ENCODE measurements around the gene BRICD5. TPM values are rescaled to one million over a fixed set of nuclear protein-coding genes. Genes with fewer than 3 reads are reported as not detected.

The BRICD5 gene
- total and polyA plus RNA-seq, 2 of the 4 experiments (the other 2 are of a cell fraction): 0.18 to 0.94 TPM

GRCh38 chr16:2229091-2229490, 18.4 kb upstream of the BRICD5 start:
- H4K20me1 ChIP-seq (ENCODE audit: insufficient read depth, low read length): peaks cover 24% of the 10 kb centered on the region
- no peak overlapping the region for H2AK5ac ChIP-seq (ENCODE audit: low read depth, low read length)
- H3K4ac ChIP-seq (ENCODE audit: low read depth, low read length): no peak overlapping the region
- H2AK9ac ChIP-seq (replicated peaks; ENCODE audit: low read depth, low read length, poor library complexity): peak overlapping the region; percentile 55
- H3K9ac ChIP-seq (ENCODE audit: low read depth, low read length): no peak overlapping the region
- H3K9me1 ChIP-seq (ENCODE audit: insufficient read depth, low read length): peaks cover 15% of the 10 kb centered on the region; the same call in 1 of the 2 replicates
- peaks cover 2 to 43% of the 10 kb centered on the region in 2 experiments; a peak in 3 of 4 replicates for H3K79me1 ChIP-seq (ENCODE audit: low read depth in 1 of 2, low read length in 2 of 2)
- no peak for TF ChIP-seq MAZ (IDR thresholded peaks at IDR 0.05; ENCODE audit: borderline replicate concordance, low read depth, low read length)
- no peak for TF ChIP-seq BHLHE40 (IDR thresholded peaks at IDR 0.05; ENCODE audit: low read depth, low read length)
- no peak for TF ChIP-seq USF2 (IDR thresholded peaks at IDR 0.05; ENCODE audit: low read depth, low read length)
- no peak for TF ChIP-seq FOS (IDR thresholded peaks at IDR 0.05; ENCODE audit: low read depth, low read length)
- no peak for TF ChIP-seq ELK1 (IDR thresholded peaks at IDR 0.05; ENCODE audit: borderline replicate concordance, low read depth, low read length)
- no CpG with 5 or more reads among the region's 12 CpGs for WGBS, 2 experiments (ENCODE audit: extremely low coverage in 2 of 2, insufficient read length in 1 of 2)
- no peak overlapping the region for H3K18ac ChIP-seq (ENCODE audit: low read depth, low read length)
- no peaks in the 10 kb centered on the region for H3K27me3 ChIP-seq (ENCODE audit: control insufficient read depth, insufficient read depth, low read length)
- no peak overlapping the region for H2AFZ ChIP-seq (replicated peaks; ENCODE audit: low read length, poor library complexity)
- no peak overlapping the region for H3K14ac ChIP-seq (replicated peaks; ENCODE audit: low read depth, low read length)
- H3K56ac ChIP-seq (ENCODE audit: extremely low read depth, insufficient read depth, low read length): no peak overlapping the region
- H2BK120ac ChIP-seq (ENCODE audit: low read depth, low read length): no peak overlapping the region
- H2BK5ac ChIP-seq (ENCODE audit: low read depth, low read length, poor library complexity, severe bottlenecking): no peak overlapping the region
- ChIA-PET CTCF (no interaction called here), POLR2A (ENCODE audit: unreplicated experiment) (no interaction called here)
- in situ Hi-C loops (cut with MboI; ENCODE audit: low sequenced_read_pairs) (no loop called here), intact Hi-C loops (cut with micrococcal nuclease) (no loop called here), dilution Hi-C loops (cut with HindIII; ENCODE audit: low sequenced_read_pairs, unreplicated experiment) (no loop called here)
- no peak overlapping the region for H3K27ac ChIP-seq (ENCODE audit: insufficient read depth, low read length)
- DNase-seq (no peak), ATAC-seq (ENCODE audit: low read depth) (no peak)
- no peak overlapping the region for H2BK15ac ChIP-seq (ENCODE audit: low read depth, low read length)
- H4K8ac ChIP-seq (ENCODE audit: low read depth in 2 of 2, low read length in 2 of 2): no peak overlapping the region
- H3K23ac ChIP-seq (ENCODE audit: low read depth, low read length): no peak overlapping the region
- no peaks in the 10 kb centered on the region for H3K9me3 ChIP-seq (ENCODE audit: control insufficient read depth, insufficient read depth, low read length)
- BruUV-seq (replicated peaks): no TSS peak
- H3K4me2 ChIP-seq (ENCODE audit: low read depth, low read length): no peak overlapping the region
- peaks cover 45% of the 10 kb centered on the region for H3K36me3 ChIP-seq (ENCODE audit: control insufficient read depth, insufficient read depth, low read length)
- no peak overlapping the region for H2BK20ac ChIP-seq (ENCODE audit: low read depth, low read length)
- no peak overlapping the region for H4K5ac ChIP-seq (ENCODE audit: low read depth, low read length)
- H4K91ac ChIP-seq (ENCODE audit: insufficient read depth, low read depth, low read length): no peak overlapping the region
- H3K4me3 ChIP-seq (ENCODE audit: insufficient read depth, low read depth, low read length): no peak overlapping the region
- H3K4me1 ChIP-seq (ENCODE audit: control insufficient read depth, insufficient read depth, low read length): peaks cover 12% of the 10 kb centered on the region

Measured in IMR-90 (cell line).